GM21737 (cell line): ENCODE measurements around the gene VRK3.
A peak's percentile ranks its signal among the peaks of the same experiment; 100 is the strongest.
"Not testable (repeated sequence)": the region's sequence is repeated elsewhere in the genome, so short reads cannot be mapped to it uniquely, and the experiment has no call there.

Experiments used
- ATAC-seq: cut with Tn5 transposase; IDR thresholded peaks from one replicate; pipeline ENCODE4 v1.9.1; 2021; ENCODE audit warnings: mild to moderate bottlenecking, moderate library complexity; ENCODE audit not compliant: unreplicated experiment

Gene VRK3

GRCh38 chr19:50025022-50025793 is at the start of gene VRK3:
VRK3 (minus strand) TSS chr19:50025372; CDS start chr19:50016162, 9,210 bp downstream.
- peak; percentile 85 for ATAC-seq

GRCh38 chr19:50068382-50068781 is 43.2 kb upstream of the VRK3 start:
- ATAC-seq, result not testable (repeated sequence)

GRCh38 chr19:50067575-50067974 is 42.4 kb upstream of the VRK3 start:
- no peak for ATAC-seq

GRCh38 chr19:50065938-50066337 is 40.8 kb upstream of the VRK3 start:
- no peak for ATAC-seq

GRCh38 chr19:50061650-50062049 is 36.5 kb upstream of the VRK3 start:
- ATAC-seq, result no peak

- no peak for ATAC-seq
Observed at GRCh38 chr19:50060107-50060506, 34.9 kb upstream of the VRK3 start.

- no peak for ATAC-seq
Observed at GRCh38 chr19:50059045-50059444, 33.9 kb upstream of the VRK3 start.

GRCh38 chr19:50058425-50058824 is 33.3 kb upstream of the VRK3 start:
- ATAC-seq, result no peak

GRCh38 chr19:50053119-50053518 is 27.9 kb upstream of the VRK3 start:
- no peak for ATAC-seq

GRCh38 chr19:50051964-50052363 is 26.8 kb upstream of the VRK3 start:
- no peak for ATAC-seq

GRCh38 chr19:50051228-50051895 is 26.2 kb upstream of the VRK3 start:
- not testable (repeated sequence) for ATAC-seq

- no peak for ATAC-seq
Observed at GRCh38 chr19:50050406-50051227, 25.4 kb upstream of the VRK3 start.

GRCh38 chr19:50047671-50048070 is 22.5 kb upstream of the VRK3 start:
- ATAC-seq, result no peak

- no peak for ATAC-seq
Observed at GRCh38 chr19:50046649-50047503, 21.7 kb upstream of the VRK3 start.

GRCh38 chr19:50044922-50045321 is 19.8 kb upstream of the VRK3 start:
- no peak for ATAC-seq

GRCh38 chr19:50043967-50044366 is 18.8 kb upstream of the VRK3 start:
- ATAC-seq, result no peak

- no peak for ATAC-seq
Observed at GRCh38 chr19:50042363-50043024, 17.3 kb upstream of the VRK3 start.

GRCh38 chr19:50040967-50041366 is 15.8 kb upstream of the VRK3 start:
- ATAC-seq, result no peak

GRCh38 chr19:50039968-50040367 is 14.8 kb upstream of the VRK3 start:
- ATAC-seq, result no peak

GRCh38 chr19:50036908-50037307 is 11.7 kb upstream of the VRK3 start:
- ATAC-seq, result no peak
